HG03460 (cell line): Measurements from ENCODE around the gene IRF9.

Source experiments
- ATAC-seq: cut with Tn5 transposase; IDR thresholded peaks from one replicate; pipeline ENCODE4 v1.9.1; 2021; ENCODE audit not compliant: unreplicated experiment

Gene IRF9

GRCh38 chr14:24176599-24176998, 15.5 kb downstream of the IRF9 start:
- no peak for ATAC-seq

- no peak for ATAC-seq
Observed at GRCh38 chr14:24177041-24177825, 16.2 kb downstream of the IRF9 start.

GRCh38 chr14:24177891-24178290, 16.8 kb downstream of the IRF9 start:
- no peak for ATAC-seq

- no peak for ATAC-seq
Observed at GRCh38 chr14:24178399-24179178, 17.5 kb downstream of the IRF9 start.

GRCh38 chr14:24179294-24179960, 18.4 kb downstream of the IRF9 start:
- ATAC-seq: no peak

GRCh38 chr14:24179961-24180796, 19.1 kb downstream of the IRF9 start:
- no peak for ATAC-seq

DNA sequence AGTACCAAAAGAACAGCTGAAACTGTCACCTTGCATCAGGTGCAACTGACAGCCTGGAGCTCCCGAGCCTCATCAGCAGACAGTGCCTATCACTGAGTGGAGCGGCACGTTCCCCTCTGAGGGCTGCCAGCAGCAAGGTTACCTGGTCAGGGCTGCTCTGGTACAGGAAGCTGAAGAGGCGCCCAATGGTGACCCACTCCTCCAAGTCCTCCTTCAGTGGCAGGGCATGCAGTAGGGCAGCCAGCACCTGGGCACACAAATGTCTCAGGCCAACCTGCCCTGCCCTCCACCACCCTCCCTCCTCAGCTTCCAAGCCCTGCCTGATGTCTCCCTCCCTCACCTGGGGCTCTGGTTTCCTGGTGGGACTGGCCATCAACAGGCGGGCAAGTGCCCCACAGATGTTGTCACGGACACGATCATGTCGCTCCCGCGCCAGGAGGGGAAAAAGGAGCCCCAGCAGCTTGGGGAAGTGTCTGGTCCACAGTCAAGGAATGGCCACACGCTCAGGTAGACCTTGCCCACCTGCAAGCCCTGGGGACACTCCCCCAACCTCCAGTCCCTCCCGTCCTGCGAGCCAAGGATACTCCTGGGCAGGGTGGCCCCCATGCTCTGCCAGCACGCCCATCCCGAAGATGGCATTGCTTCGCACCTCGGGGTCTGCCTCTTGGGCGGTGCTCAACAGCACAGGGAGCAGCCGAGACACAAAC, 20.5 kb downstream of the IRF9 start:
- ATAC-seq: no peak

- no peak for ATAC-seq
Observed at GRCh38 chr14:24182110-24182882, 21.2 kb downstream of the IRF9 start.

- no peak for ATAC-seq
Observed at GRCh38 chr14:24183014-24183481, 22.0 kb downstream of the IRF9 start.

- ATAC-seq: no peak
Observed at GRCh38 chr14:24184104-24184970, 23.3 kb downstream of the IRF9 start.

GRCh38 chr14:24185026-24185425, 24.0 kb downstream of the IRF9 start:
- no peak for ATAC-seq

DNA sequence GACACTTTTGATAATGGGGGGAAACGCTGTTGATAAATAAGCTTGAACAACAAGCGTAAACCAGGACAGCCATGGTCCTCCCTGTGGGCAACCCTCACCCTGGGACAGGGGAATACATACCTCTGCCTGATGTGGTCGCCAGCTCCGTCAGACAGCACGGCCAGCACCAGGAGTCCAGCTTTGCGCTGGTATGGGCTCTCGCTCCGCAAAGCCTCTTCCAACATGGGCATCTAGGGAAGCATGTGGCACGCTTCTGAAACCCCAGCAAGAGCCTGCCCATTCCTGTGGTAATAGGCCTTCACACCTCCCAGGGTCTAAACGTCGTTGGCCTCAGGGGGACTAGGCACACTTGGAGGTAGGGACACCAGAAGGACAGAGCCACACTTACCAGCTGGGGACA, 24.7 kb downstream of the IRF9 start:
- no peak for ATAC-seq

GRCh38 chr14:24186831-24187538, 25.9 kb downstream of the IRF9 start:
- ATAC-seq: no peak

- ATAC-seq: no peak
Observed at GRCh38 chr14:24187539-24187915, 26.5 kb downstream of the IRF9 start.

GRCh38 chr14:24188251-24189058, 27.4 kb downstream of the IRF9 start, which contains the start of gene IPO4:
TSS of gene IPO4 (minus strand) at chr14:24188816. CDS start at chr14:24188787, 29 bp downstream.
- ATAC-seq: peak; percentile 92

GRCh38 chr14:24189059-24189375, 28.0 kb downstream of the IRF9 start:
- ATAC-seq: no peak

DNA sequence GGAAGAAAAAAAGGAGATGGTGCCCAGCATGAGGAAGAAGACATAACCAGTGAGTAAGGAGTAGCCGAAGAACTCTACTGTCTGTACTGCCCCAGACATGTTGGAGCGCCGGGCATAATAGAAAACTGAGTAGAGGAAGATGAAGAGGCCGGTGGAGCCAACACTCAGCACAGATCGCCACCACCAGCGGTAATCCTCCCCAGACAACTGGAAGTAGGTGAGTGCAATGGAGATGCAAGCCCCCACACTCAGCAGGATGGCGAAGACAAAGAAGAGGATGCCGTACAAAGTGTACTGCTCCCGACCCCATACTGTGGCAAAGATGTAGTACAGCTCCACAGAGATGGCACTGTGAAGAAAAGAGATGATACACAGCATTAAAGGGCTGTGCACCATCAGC, 28.4 kb downstream of the IRF9 start:
- no peak for ATAC-seq
